ENCODE data around the gene COLEC12.

GRCh38 chr18:490624-491023 lies 9.9 kb downstream of the COLEC12 start:
- no peak for TF ChIP-seq CTCF (IDR thresholded peaks at IDR 0.05; ENCODE audit: low read depth, low read length)
- TF ChIP-seq EZH2phosphoT487 (IDR thresholded peaks at IDR 0.05; ENCODE audit: low read depth), result no peak

Data from OCI-LY3 (cell line).